Gastroesophageal sphincter (tissue), 3 donors: ENCODE results near the gene MYO1D.

Source experiments
- CTCF ChIP-seq, 4 experiments: fragments of 200-600 bp in 2 of 4; fragments of 450-650 bp in 2 of 4; sonication (generic) in 1 of 4; IDR thresholded peaks; one replicate each; pipeline ENCODE4 v1.5.1; 2017 to 2019; ENCODE audit warnings: antibody characterized with exemption in 4 of 4, mild to moderate bottlenecking in 2 of 4, moderate library complexity in 2 of 4
- POLR2A ChIP-seq, 2 donors: fragments of 450-650 bp; IDR thresholded peaks; one replicate each; pipeline ENCODE4 v1.6.1; 2017; ENCODE audit warnings: antibody characterized with exemption in 2 of 2, mild to moderate bottlenecking in 2 of 2, moderate library complexity in 1 of 2
- POLR2AphosphoS5 ChIP-seq: sonication (generic); formaldehyde crosslinking; IDR thresholded peaks from one replicate; pipeline ENCODE4 v1.6.1; 2017; ENCODE audit warnings: antibody characterized with exemption

GRCh38 chr17:32673964-32674363, 203.0 kb downstream of the MYO1D start:
- TF ChIP-seq CTCF (IDR thresholded peaks at IDR 0.05) (no peak), POLR2A (IDR thresholded peaks at IDR 0.05) (no peak), POLR2AphosphoS5 (no peak)
